NCI-H524 treated with DMSO at 0.1 percent for 48 hours (cell line): ENCODE results near the gene NRG3.

ENCODE experiments used
- DNase-seq: peaks from one replicate; lab custom pipeline; 2025; lab: John Stamatoyannopoulos, UW

The NRG3 gene

GRCh38 chr10:82091413-82091812, 216.4 kb downstream of the NRG3 start:
- DNase-seq = no peak

GRCh38 chr10:82092111-82092510, 217.1 kb downstream of the NRG3 start:
- DNase-seq = no peak

DNA sequence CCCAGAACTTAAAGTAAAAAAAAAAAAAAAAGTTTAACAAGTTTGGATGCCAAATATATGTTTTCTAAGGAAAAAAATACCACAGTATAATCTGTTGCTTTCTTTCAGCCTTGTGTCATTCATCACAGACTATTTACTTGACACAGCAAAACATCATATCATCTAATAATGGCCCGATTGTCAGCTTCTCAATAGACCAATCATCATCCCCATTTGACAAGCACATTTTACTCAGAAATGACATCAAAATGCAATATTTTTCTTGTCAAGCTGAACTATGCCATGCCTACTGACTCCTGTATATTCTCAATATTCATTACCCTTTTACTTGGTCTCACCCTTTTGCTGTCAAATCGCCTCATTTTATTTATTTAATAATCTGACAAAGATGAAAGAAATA, 249.7 kb downstream of the NRG3 start:
- no peak for DNase-seq

DNA sequence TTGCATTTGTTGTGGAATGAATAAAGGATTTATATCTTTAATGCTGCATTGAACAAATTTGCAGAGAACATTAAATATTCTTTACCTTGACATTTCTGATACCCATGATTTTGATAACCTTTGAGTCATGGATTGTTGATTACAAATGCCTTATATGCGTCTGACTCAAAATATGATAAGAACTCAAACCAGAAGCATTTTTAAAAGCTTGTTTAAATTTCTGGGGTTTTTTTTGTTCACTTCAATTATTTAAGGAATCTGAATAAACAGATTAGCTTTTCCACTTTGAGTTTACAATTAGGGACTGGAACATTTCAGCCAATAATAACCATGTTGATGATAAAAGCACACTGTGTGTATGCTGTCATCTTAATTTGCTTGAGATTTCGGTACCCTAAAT, 253.5 kb downstream of the NRG3 start:
- no peak for DNase-seq

DNA sequence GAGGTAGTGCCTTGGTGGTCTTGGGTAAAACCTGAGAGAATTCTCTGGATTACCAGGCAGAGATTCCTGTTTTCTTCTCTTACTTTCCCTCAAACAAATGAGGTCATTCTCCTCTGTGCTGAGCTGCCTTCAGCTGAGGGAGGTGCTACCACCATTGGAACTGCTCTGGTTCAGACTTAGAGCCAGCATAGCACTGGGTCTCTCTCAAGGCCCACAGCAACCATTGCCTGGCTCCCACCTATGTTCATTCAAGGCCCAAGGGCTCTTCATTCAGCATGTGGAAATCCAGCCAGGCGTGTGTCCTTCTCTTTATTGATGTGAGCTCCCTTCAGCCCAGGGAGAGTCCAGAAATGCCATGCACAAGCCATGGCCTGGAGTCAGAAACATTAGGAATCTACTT, 261.1 kb downstream of the NRG3 start:
- DNase-seq = no peak

DNA sequence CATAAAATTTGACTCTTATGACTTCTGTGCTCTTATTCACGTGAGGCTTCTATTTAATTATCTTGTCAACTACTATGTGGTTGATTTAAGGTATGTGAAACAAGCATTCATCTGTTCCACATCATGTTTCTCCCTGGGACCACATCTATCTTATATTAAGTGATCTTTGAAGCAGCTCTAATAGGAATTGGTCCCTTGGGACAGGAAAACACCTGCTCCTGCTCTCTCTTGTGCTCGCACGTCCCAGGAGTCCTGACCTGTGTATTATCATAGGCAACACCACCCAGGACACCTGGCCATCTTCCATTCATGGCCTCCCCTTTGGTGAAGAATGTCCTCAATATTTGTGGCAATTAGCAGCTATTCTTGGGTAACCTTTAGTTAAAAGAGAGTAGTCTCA, 269.2 kb downstream of the NRG3 start:
- DNase-seq = no peak

DNA sequence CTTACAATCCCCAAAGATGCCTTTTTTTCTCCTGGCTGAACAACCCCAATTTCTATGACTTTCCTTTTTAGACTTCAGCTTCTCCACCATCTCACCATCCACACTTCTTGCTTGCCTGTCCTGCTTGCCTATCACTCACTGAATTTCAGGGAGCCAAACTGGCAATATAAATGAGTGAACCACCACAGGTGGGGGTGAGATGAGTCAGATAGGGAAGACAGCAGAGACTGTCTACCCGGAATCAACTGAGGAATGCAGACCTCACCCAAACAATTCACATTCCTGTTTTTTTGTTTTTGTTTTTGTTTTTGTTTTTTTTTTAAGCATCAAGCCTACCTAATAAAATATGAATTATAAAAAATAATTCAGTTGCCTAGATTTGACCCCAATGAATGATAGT, 273.8 kb downstream of the NRG3 start:
- DNase-seq = no peak

- no peak for DNase-seq
These were observed 274.7 kb downstream of the NRG3 start for GRCh38 chr10:82149674-82150073.

- no peak for DNase-seq
These were observed 275.3 kb downstream of the NRG3 start for GRCh38 chr10:82150123-82150900.

GRCh38 chr10:82160307-82160706, 285.3 kb downstream of the NRG3 start:
- no peak for DNase-seq

DNA sequence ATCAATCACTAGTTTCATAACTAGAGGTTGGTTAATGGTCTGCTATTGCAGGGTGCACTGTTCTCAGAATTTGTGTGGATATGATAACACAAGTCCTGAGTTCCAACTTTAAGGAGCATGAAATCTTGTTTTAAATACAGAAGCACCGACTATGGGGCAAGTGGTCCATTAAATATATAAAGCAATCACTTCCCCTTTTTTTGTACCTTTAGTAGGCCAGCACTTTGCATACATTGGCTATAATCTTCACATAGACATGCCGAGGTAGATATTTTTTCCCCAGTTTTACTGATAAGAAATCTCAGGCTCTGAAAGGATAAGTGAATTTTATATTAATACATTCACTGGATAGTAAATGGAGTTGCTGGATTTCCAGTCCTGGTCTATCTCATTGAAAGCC, 286.3 kb downstream of the NRG3 start:
- DNase-seq = no peak

DNA sequence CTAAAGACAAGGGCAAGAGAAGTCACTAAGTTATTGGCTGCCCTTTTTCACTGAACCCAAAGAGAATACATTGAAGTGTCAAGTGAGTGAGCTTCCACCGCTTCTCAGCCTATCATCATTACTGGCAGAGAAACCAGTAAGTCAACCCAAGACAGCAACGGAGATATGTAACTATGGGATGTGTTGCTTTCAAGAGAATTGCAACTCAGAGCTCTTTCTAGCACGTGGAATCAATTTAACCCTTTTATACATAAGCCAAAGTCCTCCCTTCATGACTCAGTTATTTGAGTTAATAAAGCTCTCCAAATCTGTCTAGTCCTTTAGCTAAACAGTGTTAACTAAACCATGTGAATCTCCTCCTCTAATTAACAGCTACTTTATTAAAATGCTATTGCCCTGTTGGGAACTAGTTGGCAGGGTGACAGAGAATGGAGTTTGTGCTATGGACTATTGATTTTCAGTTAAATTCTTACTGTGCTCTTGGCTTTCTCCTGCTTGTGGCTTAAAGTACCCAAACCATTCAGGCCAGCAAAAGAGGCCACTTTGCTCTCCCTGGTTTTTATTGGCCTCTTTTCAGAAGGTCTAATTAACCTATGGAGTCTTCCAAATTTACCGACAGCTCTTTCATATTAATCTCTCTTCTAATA, 287.7 kb downstream of the NRG3 start:
- DNase-seq = no peak

DNA sequence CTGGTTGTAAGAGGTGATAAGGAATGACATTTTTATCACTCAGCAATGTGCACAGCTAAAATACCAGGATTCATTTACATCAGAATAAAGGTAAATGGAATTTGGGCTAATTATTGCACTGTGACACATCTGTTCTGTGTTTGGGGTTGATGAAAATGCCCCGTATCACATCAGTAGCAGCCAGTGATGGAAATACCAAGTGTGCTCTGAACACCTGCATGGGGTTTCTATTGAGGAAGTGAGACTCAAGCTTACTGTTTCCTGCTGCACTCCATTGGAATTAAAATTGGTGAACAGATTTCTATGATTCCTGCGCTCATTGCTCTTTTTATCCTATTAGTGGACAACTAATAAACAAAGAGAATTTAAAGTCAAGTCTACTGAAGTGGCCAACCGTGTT, 296.9 kb downstream of the NRG3 start:
- no peak for DNase-seq

GRCh38 chr10:82176587-82176986, 301.6 kb downstream of the NRG3 start:
- DNase-seq = no peak

DNA sequence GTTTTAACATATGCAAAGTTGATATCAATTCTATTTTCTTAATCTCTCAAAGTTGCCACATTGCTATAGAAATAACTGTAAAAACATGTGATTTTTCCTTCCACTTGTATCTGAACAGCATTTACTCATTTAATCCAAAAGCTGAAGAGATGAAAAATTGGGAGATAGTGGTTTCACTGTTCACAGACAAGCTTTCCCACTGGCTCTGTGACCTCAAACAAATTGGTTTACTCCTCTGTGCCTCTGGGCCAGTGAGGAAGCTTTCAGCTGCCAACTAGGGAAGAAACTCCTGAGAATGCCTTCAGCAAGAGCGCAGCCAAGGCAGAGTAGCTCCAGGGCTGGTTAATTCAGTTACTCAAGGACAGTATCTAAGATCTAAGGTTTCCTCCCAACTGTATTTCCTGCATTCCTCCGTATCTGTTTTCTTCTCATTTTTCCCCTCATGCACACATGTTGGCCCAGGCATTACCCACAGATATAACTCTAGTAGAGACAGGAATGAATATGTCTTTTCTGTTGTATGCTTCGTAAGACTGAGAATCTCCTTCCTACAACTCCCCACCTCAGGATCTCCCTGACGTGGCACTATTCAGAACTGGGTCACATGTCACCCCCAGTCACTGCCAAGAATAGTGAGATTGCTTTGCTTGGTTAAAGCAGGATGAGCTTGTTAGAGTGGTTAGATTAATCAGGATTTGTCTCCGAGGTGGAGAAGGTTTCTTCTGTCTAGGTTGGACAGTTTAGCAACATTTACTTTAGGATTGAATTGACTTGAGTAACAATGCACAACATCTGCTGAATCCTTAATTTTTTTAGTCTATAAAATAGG, 315.7 kb downstream of the NRG3 start:
- no peak for DNase-seq

GRCh38 chr10:82191653-82192052, 316.7 kb downstream of the NRG3 start:
- DNase-seq = no peak

DNA sequence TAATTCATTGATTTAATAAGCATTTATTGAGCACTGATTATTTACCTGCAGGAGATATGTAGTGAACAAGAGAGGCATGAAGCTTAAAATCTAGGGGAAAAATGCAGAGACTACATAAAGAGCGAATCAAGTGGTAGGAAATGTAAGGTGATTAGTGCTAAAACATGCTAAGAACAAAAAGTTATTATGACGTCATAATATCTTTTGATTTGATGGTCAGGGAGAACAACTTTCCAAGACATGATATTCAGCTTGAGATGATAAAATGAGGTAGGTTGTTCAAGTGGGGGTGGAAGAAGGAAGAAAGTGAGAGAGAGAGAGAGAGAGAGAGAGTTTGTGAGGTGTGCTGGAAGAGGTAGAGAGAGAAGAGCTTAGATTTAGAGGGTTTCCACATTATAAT, 317.7 kb downstream of the NRG3 start:
- no peak for DNase-seq

DNA sequence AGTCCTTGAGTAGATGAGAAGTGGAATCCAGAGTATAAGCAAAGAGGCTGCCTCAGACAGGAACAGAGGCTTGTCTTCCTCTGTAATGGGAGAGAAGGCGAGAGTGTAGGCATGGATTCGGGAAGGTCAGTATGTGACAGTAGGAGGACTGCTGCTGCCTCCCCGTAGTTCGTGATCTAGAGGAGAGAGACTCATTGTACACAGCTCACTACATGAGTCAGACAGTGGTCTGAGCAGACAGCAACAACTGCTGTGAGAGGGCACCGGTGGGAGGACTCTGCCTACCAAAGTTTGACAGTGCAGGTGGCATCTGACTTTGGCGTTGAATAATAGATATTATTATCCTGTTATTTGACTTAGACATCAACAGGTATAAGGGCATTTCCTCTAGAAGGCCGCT, 319.4 kb downstream of the NRG3 start:
- no peak for DNase-seq

- no peak for DNase-seq
These were observed 331.8 kb downstream of the NRG3 start for GRCh38 chr10:82206831-82207230.

DNA sequence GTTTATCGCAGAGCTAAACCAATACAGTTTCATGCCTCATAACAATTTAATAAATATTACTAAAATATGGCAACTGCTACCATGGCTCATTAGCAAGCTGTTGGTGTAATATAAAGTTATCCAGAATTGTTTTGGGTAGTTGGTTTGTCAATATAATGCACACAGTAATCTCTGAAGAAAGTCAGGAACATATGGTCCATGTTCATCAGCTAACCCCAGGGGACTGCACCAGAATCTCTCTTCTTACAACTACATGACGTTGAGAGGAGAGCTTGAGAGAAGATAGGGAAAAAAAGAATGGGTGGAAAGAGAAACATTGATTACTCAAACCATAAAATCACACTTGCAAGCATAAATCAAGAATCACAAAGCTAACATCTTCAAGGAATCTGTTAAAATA, 333.7 kb downstream of the NRG3 start:
- DNase-seq = peak; percentile 6

GRCh38 chr10:82210331-82210730, 335.3 kb downstream of the NRG3 start:
- no peak for DNase-seq

- DNase-seq = no peak
These were observed 336.4 kb downstream of the NRG3 start for GRCh38 chr10:82211346-82211745.

DNA sequence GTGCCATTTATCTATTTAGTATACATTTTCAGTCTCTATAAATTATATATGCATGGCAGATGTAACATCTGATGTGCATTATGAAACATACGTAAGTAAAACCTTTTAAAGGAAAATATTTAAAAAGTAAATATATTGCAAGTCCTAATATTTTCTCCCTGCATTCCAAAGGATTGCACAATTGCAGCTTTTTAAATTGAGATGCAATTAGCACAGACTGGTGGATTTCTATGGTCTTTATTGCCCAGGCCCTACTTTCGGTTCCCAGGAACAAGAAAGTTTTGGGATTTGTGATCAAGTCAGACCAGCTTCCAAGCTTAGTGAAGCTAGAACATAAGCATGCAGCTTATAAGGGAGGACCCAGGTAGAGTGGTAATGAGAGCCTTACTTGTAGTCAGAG, 337.8 kb downstream of the NRG3 start:
- no peak for DNase-seq
